Measurements from ENCODE around the gene TPRA1. TPM values are rescaled to one million over a fixed set of nuclear protein-coding genes. Genes with fewer than 3 reads are reported as not detected.

Gene TPRA1
- total RNA-seq, 1 experiment from 2014 or later = 47.0 TPM

DNA sequence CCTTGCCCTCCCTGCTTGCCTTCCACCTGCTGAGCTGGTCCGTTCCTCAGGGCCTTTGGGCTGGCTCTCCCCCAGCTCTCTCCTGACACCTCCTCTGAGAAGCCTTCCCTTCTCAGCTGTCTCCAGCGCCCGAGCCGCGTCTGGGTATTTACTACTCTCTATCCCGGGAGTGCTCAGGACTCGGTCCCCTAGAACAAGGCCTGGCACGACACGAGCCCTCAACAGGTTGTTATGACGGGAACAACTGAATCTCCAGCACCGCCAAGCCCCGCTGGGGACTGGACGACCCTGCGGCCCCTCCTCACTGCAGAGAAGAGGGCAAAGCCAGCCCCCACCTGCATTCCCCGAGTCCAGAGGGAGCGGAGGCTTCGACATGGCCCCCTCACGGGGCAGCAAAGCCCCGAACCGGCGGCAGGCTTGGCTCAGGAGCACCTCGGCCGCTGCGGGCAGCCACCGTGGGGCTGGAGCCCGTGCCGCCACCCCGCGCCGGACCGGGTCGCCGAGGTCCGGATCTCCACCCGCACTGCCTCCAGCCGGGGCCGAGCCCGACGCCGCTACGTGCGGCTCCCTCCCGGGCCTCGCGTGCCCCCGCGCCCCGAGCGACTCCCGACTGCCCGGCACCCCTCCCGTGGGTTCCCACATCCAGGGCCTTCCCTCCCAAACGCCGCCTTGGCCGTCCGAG lies 792 bp downstream of the TPRA1 start:
- peaks cover 25% of the 10 kb centered on the region for H3K4me1 Mint-ChIP-seq (ENCODE audit: insufficient read depth, unreplicated experiment)
- no peak for DNase-seq (ENCODE audit: unreplicated experiment)
- no peaks in the 10 kb centered on the region for H3K27me3 Mint-ChIP-seq (ENCODE audit: insufficient read depth, unreplicated experiment)
- peak overlapping the region; percentile 77 for H3K4me3 Mint-ChIP-seq (ENCODE audit: unreplicated experiment)
- no peaks in the 10 kb centered on the region for H3K9me3 Mint-ChIP-seq (ENCODE audit: unreplicated experiment)
- TF ChIP-seq, protein P1, sequence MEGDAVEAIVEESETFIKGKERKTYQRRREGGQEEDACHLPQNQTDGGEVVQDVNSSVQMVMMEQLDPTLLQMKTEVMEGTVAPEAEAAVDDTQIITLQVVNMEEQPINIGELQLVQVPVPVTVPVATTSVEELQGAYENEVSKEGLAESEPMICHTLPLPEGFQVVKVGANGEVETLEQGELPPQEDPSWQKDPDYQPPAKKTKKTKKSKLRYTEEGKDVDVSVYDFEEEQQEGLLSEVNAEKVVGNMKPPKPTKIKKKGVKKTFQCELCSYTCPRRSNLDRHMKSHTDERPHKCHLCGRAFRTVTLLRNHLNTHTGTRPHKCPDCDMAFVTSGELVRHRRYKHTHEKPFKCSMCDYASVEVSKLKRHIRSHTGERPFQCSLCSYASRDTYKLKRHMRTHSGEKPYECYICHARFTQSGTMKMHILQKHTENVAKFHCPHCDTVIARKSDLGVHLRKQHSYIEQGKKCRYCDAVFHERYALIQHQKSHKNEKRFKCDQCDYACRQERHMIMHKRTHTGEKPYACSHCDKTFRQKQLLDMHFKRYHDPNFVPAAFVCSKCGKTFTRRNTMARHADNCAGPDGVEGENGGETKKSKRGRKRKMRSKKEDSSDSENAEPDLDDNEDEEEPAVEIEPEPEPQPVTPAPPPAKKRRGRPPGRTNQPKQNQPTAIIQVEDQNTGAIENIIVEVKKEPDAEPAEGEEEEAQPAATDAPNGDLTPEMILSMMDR (IDR thresholded peaks at IDR 0.05; ENCODE audit: unreplicated experiment) = no peak
- POLR2A ChIA-PET = interaction anchor here (0.6 to 3.2 kb wide), 8 partner anchors 9 to 1232 kb away, joined by 3 to 18 read pairs (median 6); partner anchors contain the start of gene MCM2
- CTCF ChIA-PET = interaction anchor here (2.2 kb wide), 1 partner anchor 14 kb away, joined by 15 read pairs; no protein-coding TSS in a partner anchor
- BruUV-seq (replicated peaks) = no TSS peak
- peaks cover 29% of the 10 kb centered on the region for H3K36me3 Mint-ChIP-seq (ENCODE audit: insufficient read depth, unreplicated experiment)
- peak overlapping the region; percentile 92 for H3K27ac Mint-ChIP-seq (ENCODE audit: low read depth, unreplicated experiment)
- intact Hi-C loops (cut with micrococcal nuclease) = loop anchor here (1.0 to 5.0 kb wide), 4 partner anchors 14 to 373 kb away; no protein-coding TSS in a partner anchor

DNA sequence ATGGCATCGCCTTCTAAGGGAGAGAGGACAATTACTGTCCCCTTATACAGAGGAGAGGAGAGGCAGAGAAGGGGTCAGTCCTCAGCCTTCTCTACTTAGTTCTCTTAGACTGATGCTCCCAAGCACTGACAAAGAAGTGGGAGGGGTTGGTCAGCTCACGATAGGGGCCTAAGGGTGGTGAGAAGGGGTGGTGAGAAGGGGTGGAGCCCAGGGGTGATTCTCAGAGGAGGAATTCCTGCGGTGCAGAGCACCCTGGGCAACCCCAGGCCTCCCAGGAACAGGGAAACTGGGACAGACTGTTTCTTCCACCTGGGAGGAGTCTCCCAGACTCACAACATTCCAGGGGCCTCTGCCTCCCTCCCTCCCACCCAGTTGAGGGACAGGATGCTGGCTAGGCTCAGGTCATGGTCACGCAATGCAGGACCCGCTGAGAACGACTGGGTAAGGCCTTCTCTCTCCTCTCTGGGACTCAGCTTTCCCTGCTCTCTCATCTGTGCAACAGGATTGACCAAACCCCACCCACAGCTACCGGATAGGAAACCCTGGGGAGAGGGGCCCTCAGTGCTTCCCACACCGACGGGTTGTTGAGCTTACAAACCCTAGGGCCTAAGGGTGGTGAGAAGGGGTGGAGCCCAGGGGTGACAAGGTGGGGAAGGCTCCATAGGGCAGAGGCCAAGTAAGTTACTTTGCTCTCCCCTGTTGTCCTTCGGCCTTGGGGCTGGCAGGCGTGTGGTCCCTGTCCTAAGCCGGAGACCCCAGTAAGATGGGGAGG lies 1.5 kb downstream of the TPRA1 start:
- intact Hi-C loops (cut with micrococcal nuclease) = loop anchor here (1.0 kb wide), 1 partner anchor 14 kb away; no protein-coding TSS in a partner anchor
- ChIA-PET CTCF (interaction anchor here (0.6 to 2.2 kb wide), 3 partner anchors 14 to 95 kb away, joined by 3 to 15 read pairs (median 3); no protein-coding TSS in a partner anchor), POLR2A (interaction anchor here (0.5 to 3.2 kb wide), 7 partner anchors 9 to 1290 kb away, joined by 3 to 18 read pairs (median 3); partner anchors contain the start of genes ACAD9 and MCM2)
- peak; percentile 30 for DNase-seq (ENCODE audit: unreplicated experiment)
- Mint-ChIP-seq H3K27me3 (ENCODE audit: insufficient read depth, unreplicated experiment) (no peaks in the 10 kb centered on the region), H3K36me3 (ENCODE audit: insufficient read depth, unreplicated experiment) (peaks cover 35% of the 10 kb centered on the region), H3K4me3 (ENCODE audit: unreplicated experiment) (peak overlapping the region; percentile 77), H3K27ac (ENCODE audit: low read depth, unreplicated experiment) (peak overlapping the region; percentile 92), H3K9me3 (ENCODE audit: unreplicated experiment) (no peaks in the 10 kb centered on the region), H3K4me1 (ENCODE audit: insufficient read depth, unreplicated experiment) (peaks cover 25% of the 10 kb centered on the region)
- BruUV-seq (replicated peaks) = no TSS peak
- TF ChIP-seq, protein P1 (IDR thresholded peaks at IDR 0.05; ENCODE audit: unreplicated experiment) = no peak

DNA sequence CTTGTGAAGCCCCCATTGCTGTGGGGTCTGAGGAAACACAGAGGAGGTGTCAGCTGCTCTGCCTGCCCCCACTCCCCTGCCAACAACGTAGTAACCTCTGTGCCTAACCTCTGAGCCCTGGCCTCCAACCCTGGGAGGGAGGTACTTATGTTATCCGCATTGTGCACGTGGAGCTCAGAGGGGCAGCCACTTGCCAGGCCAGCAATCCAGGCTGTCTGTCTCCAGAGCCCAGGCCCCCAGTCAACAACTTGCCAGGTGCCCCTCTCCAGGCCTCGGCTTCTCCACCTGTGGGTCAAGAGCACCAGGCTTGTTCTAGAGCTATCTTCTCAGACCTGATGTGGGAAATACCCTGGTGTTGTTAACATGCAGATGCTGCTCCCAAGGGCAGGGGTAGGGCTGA lies 2.7 kb downstream of the TPRA1 start:
- Mint-ChIP-seq H3K4me1 (ENCODE audit: insufficient read depth, unreplicated experiment) (peaks cover 25% of the 10 kb centered on the region), H3K27ac (ENCODE audit: low read depth, unreplicated experiment) (no peak overlapping the region), H3K36me3 (ENCODE audit: insufficient read depth, unreplicated experiment) (peaks cover 44% of the 10 kb centered on the region), H3K9me3 (ENCODE audit: unreplicated experiment) (no peaks in the 10 kb centered on the region), H3K27me3 (ENCODE audit: insufficient read depth, unreplicated experiment) (no peaks in the 10 kb centered on the region), H3K4me3 (ENCODE audit: unreplicated experiment) (no peak overlapping the region)
- ChIA-PET CTCF (interaction anchor here (0.6 to 2.2 kb wide), 3 partner anchors 13 to 202 kb away, joined by 3 to 15 read pairs (median 4); no protein-coding TSS in a partner anchor), POLR2A (interaction anchor here (0.6 kb wide), 1 partner anchor 1503 kb away, joined by 3 read pairs; no protein-coding TSS in a partner anchor)
- intact Hi-C loops (cut with micrococcal nuclease) = no loop called here
- DNase-seq (ENCODE audit: unreplicated experiment) = no peak
- BruUV-seq (replicated peaks) = no TSS peak
- TF ChIP-seq, protein P1 (IDR thresholded peaks at IDR 0.05; ENCODE audit: unreplicated experiment) = no peak

All from MCF 10A (cell line).